GM12892 (cell line): ENCODE measurements around the gene ICOS.

Experiments
- POLR2A ChIP-seq: IDR thresholded peaks from 2 replicates; pipeline ENCODE4 v1.6.1; 2011; ENCODE audit warnings: low read depth, low read length, control low read depth
- POLR2AphosphoS5 ChIP-seq: IDR thresholded peaks from 2 replicates; pipeline ENCODE4 v1.6.1; 2011; ENCODE audit warnings: low read depth, low read length, control low read depth

- TF ChIP-seq POLR2AphosphoS5, result no peak
- no peak for TF ChIP-seq POLR2A
Observed at GRCh38 chr2:203908066-203908796, 28.3 kb upstream of the ICOS start.
